ENCODE measurements around the gene CD48.

Gene CD48, protein sequence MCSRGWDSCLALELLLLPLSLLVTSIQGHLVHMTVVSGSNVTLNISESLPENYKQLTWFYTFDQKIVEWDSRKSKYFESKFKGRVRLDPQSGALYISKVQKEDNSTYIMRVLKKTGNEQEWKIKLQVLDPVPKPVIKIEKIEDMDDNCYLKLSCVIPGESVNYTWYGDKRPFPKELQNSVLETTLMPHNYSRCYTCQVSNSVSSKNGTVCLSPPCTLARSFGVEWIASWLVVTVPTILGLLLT

DNA sequence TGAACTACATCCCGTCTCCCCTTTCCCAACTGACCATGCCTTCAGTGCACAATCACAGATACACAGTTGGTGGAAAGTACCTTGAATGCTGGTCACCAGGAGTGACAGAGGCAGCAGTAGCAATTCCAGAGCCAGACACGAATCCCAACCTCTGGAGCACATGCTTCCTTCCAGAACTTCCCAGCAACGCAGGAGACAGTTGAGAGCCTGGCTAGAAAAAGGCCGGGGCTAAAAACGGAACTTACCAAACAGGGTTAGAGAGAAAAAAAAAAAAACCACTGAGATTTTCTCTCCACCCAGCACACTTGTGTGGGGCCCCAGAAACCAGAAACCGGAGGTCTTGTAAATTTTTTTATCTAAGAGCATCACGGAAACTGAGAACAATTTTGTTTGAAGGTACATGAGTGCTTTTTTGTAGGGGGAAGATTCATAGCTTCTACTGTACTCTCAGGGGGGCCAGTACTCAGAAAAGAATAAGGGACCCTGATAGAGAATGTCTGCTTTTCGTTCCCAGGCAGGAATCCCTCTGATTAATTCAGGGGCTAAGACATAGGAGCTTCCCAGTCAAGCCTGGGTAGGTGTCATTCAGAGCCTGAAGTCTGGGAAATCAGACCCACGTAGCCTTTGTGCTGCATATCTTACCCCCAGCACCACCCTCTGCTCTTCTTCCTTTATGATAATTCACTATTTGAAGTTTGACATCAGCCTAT lies at the start of gene CD48:
Gene CD48, minus strand, starts transcription at position 221 of the 710 bp plus-strand sequence. Its CDS starts 59 bp downstream, at position 162.
- no peak for FAIRE-seq
- TF ChIP-seq POLR2A (IDR thresholded peaks at IDR 0.05; ENCODE audit: low read depth, low read length): no peak
- no peak for DNase-seq (ENCODE audit: insufficient read length, low spot score)

DNA sequence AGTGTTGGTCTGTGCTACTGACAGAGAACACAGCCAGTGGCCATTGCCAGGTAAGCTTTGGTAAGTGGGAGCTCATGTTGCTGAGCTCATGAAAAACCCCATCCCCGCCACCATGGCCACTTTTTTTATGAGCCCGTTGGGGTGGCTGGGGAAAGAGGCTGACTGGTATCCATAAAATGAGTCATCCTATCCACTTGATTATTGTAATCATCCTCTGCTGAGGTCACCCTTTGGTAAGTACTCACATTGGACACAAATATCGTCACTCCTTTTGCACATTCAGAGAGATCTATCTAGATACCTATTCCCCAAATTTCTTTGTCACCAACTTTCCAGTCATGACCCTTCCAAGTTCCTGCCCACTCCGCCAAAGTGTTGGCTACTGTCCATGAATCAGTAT lies 49.4 kb upstream of the CD48 start:
- no peak for DNase-seq (ENCODE audit: insufficient read length, low spot score)

DNA sequence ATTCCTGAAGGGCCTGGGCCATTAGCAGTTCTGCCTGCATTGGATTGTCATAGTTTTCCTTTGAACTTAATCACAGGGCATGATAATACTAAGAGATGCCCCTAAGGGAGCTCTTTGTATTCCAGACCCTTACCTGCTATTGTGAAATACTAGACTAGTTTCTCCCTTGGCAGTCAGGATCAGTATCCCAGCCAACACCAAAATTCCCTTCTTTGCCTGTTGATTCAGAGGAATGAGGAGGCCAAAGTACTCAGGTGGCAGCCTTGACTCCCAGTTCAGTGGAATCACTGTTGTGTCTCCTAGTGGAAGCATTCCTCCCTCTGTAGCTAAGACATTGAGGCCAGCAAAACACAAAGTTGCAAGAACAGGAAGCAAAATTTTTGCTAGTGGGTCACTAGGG lies 48.1 kb upstream of the CD48 start:
- DNase-seq (ENCODE audit: insufficient read length, low spot score) (no peak), FAIRE-seq (no peak)
- no peak for TF ChIP-seq POLR2A (IDR thresholded peaks at IDR 0.05; ENCODE audit: low read depth, low read length)

More for the DNA sequence above, 49.4 kb upstream of the CD48 start:
- no peak for FAIRE-seq
- TF ChIP-seq POLR2A (IDR thresholded peaks at IDR 0.05; ENCODE audit: low read depth, low read length): no peak

- TF ChIP-seq POLR2A (IDR thresholded peaks at IDR 0.05; ENCODE audit: low read depth, low read length): no peak
- no peak for FAIRE-seq
Observed at GRCh38 chr1:160758521-160758920, 46.9 kb upstream of the CD48 start.

DNA sequence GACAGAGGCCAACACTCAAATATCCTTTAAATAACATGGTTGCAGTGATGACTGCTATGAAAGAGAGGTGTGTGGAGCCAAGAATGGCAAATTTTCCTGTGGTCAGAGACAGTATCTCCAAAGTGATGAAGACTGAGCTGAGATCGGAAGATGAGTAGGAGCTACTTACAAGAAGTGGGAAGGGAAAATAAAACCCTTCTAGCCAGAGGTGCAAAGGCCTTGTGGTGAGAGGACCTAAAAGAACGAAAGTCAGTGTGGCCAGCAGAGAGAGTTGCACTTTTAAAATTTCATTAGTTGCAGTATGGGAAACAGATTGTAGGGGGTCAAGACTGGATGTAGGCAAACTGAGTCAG lies 45.2 kb upstream of the CD48 start:
- TF ChIP-seq POLR2A (IDR thresholded peaks at IDR 0.05; ENCODE audit: low read depth, low read length): no peak
- DNase-seq (ENCODE audit: insufficient read length, low spot score) (no peak), FAIRE-seq (no peak)

More at GRCh38 chr1:160758521-160758920, 46.9 kb upstream of the CD48 start:
- DNase-seq (ENCODE audit: insufficient read length, low spot score): no peak

DNA sequence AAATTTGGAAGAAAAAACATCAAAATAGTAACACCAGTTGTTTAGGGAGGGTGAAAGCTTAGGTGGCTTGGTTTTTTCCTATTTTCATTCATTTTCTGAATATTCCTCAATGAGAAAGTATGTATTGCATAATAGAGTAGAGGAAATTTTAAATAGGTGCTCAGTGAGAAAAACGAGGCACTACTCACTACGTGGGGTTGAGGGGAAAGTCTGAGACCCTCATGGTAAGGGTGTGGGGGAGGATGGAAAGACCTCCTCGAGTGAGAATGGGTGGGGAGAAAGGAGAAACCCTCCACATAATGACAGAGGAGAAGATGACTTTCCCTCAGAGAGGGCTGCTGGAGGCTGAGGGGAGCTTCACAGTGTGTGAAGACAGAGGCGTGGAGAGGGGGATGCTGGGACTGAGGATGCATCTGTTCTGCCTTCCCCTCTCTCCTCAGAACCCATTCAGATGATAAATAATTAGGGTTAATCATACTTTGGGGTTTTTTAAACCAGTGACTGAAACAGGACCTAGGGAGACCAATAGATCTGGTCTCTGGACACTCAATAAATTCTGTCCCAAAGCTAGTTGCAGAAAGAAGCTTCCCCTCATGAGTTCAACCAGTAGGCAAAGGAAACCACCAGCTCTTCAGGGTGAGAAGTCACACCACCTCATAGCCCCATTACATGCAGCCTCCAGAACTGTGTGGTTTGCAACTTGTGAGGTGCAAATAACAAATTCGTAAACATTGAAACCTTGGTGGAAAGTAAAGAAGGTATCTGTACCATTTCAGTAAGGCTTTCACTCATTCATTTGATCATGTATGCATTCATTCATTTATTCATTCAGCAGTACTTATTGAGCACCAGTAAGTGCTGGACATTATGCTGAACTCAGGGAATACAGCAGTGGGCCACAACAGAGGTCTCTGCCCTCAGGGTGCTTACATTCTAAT lies 44.6 kb upstream of the CD48 start:
- no peak for FAIRE-seq
- no peak for DNase-seq (ENCODE audit: insufficient read length, low spot score)

DNA sequence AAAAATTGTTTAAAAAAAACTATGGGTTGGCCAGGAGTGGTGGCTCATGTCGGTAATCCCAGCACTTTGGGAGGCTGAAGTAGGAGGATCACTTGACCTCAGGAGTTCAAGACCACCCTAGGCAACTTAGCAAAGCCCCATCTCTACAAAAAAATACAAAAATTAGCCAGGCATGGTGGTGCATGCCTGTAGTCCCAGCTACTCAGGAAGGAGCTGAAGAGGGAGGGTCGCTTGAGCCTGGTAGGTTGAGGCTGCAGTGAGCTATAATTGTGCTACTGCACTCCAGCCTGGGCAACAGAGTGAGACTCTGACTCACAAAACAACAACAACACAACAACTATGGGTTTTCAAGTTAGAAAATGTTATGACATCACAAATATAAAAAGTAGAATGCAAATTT lies 43.8 kb upstream of the CD48 start:
- no peak for TF ChIP-seq POLR2A (IDR thresholded peaks at IDR 0.05; ENCODE audit: low read depth, low read length)
- FAIRE-seq: no peak
- DNase-seq (ENCODE audit: insufficient read length, low spot score): no peak

More for the DNA sequence above, 44.6 kb upstream of the CD48 start:
- TF ChIP-seq POLR2A (IDR thresholded peaks at IDR 0.05; ENCODE audit: low read depth, low read length): no peak

- DNase-seq (ENCODE audit: insufficient read length, low spot score) (no peak), FAIRE-seq (no peak)
- no peak for TF ChIP-seq POLR2A (IDR thresholded peaks at IDR 0.05; ENCODE audit: low read depth, low read length)
Observed at GRCh38 chr1:160753594-160753993, 42.0 kb upstream of the CD48 start.

DNA sequence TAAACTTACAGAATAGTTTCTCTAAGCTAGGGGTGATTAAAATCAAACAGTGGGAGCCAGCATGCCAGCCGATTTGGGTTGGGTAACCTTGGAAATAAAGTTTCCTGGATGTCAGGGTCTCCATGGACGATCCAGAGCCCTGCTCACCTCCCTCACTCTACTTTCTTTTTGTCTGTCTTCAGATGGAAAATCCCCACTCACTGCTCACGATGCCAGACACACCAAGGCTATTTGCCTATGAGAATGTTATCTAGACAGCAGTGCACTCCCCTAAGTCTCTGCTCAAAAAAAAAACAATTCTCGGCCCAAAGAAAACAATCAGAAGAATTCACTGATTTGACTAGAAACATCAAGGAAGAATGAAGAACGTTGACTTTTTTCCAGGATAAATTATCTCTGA lies 41.3 kb upstream of the CD48 start:
- TF ChIP-seq POLR2A (IDR thresholded peaks at IDR 0.05; ENCODE audit: low read depth, low read length): no peak
- FAIRE-seq (no peak), DNase-seq (ENCODE audit: insufficient read length, low spot score) (no peak)

DNA sequence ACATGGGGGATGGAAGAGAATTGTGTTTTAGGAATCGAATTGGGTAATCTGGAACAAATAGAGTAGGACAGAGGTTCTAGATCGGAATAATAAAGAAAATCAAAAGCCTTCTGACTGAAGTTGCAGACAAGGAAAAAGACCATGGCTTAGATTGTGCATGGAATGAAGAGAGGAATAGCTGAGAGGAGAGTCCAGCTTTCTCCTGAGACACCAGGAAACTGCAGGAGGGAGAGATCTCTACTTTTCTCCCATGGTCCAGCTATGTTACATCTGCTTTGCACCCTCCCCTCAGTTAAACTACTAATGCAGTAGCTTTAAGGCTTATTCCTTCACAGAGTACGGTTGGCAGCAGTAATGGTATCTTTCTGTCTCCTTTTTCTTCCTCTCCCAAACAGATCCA lies 40.8 kb upstream of the CD48 start:
- no peak for TF ChIP-seq POLR2A (IDR thresholded peaks at IDR 0.05; ENCODE audit: low read depth, low read length)
- no peak for FAIRE-seq
- DNase-seq (ENCODE audit: insufficient read length, low spot score): no peak

DNA sequence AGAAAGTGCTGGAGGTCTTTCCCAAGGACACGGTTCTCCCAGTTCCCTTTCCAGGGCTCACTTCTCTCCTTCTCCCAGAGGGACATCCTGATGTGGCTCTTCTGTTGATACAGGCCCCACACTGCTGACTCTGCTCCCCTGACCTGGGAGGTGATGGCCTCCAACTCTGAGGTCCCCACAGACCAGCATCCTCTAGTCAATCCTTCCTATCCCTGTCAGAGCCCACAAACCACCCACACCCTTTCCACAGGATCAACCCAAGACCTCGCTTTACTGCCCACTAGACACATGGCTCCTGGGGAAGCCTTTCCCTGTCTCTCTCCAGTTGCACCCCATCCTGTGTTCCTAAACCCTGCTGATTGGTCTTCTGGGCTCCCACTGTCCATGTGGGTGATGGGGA lies 39.0 kb upstream of the CD48 start:
- FAIRE-seq (no peak), DNase-seq (ENCODE audit: insufficient read length, low spot score) (no peak)
- no peak for TF ChIP-seq POLR2A (IDR thresholded peaks at IDR 0.05; ENCODE audit: low read depth, low read length)

GRCh38 chr1:160748878-160749269 lies 37.3 kb upstream of the CD48 start:
- no peak for TF ChIP-seq POLR2A (IDR thresholded peaks at IDR 0.05; ENCODE audit: low read depth, low read length)
- no peak for DNase-seq (ENCODE audit: insufficient read length, low spot score)
- no peak for FAIRE-seq

DNA sequence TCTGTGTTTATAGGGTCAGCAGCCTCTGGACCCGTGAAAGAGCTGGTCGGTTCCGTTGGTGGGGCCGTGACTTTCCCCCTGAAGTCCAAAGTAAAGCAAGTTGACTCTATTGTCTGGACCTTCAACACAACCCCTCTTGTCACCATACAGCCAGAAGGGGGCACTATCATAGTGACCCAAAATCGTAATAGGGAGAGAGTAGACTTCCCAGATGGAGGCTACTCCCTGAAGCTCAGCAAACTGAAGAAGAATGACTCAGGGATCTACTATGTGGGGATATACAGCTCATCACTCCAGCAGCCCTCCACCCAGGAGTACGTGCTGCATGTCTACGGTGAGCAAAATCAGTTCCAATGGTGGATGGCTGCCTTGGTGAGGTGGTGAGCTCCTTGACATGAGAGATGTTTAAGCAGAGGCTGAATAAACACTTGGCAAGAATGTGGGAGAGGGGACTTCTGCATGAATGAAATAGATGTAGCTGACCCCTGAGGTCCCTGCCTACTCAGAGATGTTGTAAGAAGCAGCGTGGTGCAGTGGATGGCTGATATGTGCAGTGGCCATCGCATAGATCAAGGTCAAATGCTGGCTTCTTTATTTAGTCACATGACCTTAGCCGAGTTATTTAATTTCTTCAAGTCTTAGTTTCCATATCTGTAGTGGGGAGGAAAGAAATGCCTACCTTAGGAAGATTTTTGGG lies 36.7 kb upstream of the CD48 start:
- peak; percentile 30 for FAIRE-seq
- TF ChIP-seq POLR2A (IDR thresholded peaks at IDR 0.05; ENCODE audit: low read depth, low read length): no peak
- peak; percentile 62 for DNase-seq (ENCODE audit: insufficient read length, low spot score)

GRCh38 chr1:160747717-160748116 lies 36.1 kb upstream of the CD48 start:
- FAIRE-seq: no peak

More at GRCh38 chr1:160747717-160748116, 36.1 kb upstream of the CD48 start:
- TF ChIP-seq POLR2A (IDR thresholded peaks at IDR 0.05; ENCODE audit: low read depth, low read length): no peak
- DNase-seq (ENCODE audit: insufficient read length, low spot score): no peak

All from H54 (cell line).